Calu3 (cell line): ENCODE measurements around the gene CNTNAP2. TPM values are rescaled to one million over a fixed set of nuclear protein-coding genes. Genes with fewer than 3 reads are reported as not detected.

Source experiments
- BruUV-seq: library from RNA; stranded (reverse); fragments of 400-500 nt; replicated peaks from 2 replicates; lab custom pipeline; 2021; lab: Mats Ljungman, UMichigan
- CTCF ChIA-PET: fragments of 300-600 bp; sonication (Branson Sonifier 250); formaldehyde crosslinking; loops from one replicate; lab custom pipeline; 2022; ENCODE audit warnings: antibody characterized with exemption; lab: Charles Lee
- DNase-seq: peaks from one replicate; pipeline ENCODE4 v3.0.0; 2022
- H3K27ac Mint-ChIP-seq: one replicate; pipeline ENCODE4 v1.8.0; 2022; ENCODE audit warnings: mixed read lengths; ENCODE audit not compliant: unreplicated experiment
- H3K27me3 Mint-ChIP-seq: one replicate; pipeline ENCODE4 v1.8.0; 2022; ENCODE audit warnings: mixed read lengths; ENCODE audit not compliant: unreplicated experiment
- H3K36me3 Mint-ChIP-seq: one replicate; pipeline ENCODE4 v1.8.0; 2022; ENCODE audit warnings: mild to moderate bottlenecking, moderate library complexity, mixed read lengths; ENCODE audit not compliant: insufficient read depth, unreplicated experiment
- H3K4me1 Mint-ChIP-seq: one replicate; pipeline ENCODE4 v1.8.0; 2022; ENCODE audit warnings: mild to moderate bottlenecking, low read depth, mixed read lengths; ENCODE audit not compliant: unreplicated experiment
- H3K4me3 Mint-ChIP-seq: one replicate; pipeline ENCODE4 v1.8.0; 2022; ENCODE audit warnings: mild to moderate bottlenecking, low read depth, moderate library complexity, mixed read lengths; ENCODE audit not compliant: unreplicated experiment
- H3K9me3 Mint-ChIP-seq: one replicate; pipeline ENCODE4 v1.8.0; 2022; ENCODE audit warnings: low read depth, mixed read lengths; ENCODE audit not compliant: unreplicated experiment
- CTCF ChIP-seq: fragments of 200-600 bp; IDR thresholded peaks from one replicate; pipeline ENCODE4 v1.8.0; 2022; ENCODE audit warnings: antibody characterized with exemption; ENCODE audit not compliant: unreplicated experiment
- intact Hi-C: fragments of 100-400 bp; cut with micrococcal nuclease; formaldehyde crosslinking; loops from one replicate; pipeline ENCODE4 v1.10.0; 2022; ENCODE audit not compliant: unreplicated experiment
- total RNA-seq: library from RNA; stranded (reverse); gene quantifications from 2 replicates; pipeline ENCODE4 v1.2.3, GENCODE V29; 2022

Gene CNTNAP2
- total RNA-seq, 1 experiment from 2014 or later: 1.1 TPM

- CTCF ChIA-PET: interaction anchor here (0.7 kb wide), 2 partner anchors 119 to 1012 kb away, joined by 3 read pairs; no protein-coding TSS in a partner anchor
- BruUV-seq: no TSS peak
- no peaks in the 10 kb centered on the region for H3K4me1 Mint-ChIP-seq
- H3K36me3 Mint-ChIP-seq: no peaks in the 10 kb centered on the region
- H3K27ac Mint-ChIP-seq: no peak overlapping the region
- H3K9me3 Mint-ChIP-seq: peaks cover 12% of the 10 kb centered on the region
- no peaks in the 10 kb centered on the region for H3K27me3 Mint-ChIP-seq
- no peak for TF ChIP-seq CTCF
- intact Hi-C loops: no loop called here
- no peak for DNase-seq
- H3K4me3 Mint-ChIP-seq: no peak overlapping the region
These were observed 1066.3 kb downstream of the CNTNAP2 start for GRCh38 chr7:147182874-147183273.

- BruUV-seq: no TSS peak
- TF ChIP-seq CTCF: no peak
- H3K4me3 Mint-ChIP-seq: no peak overlapping the region
- CTCF ChIA-PET: interaction anchor here (0.7 kb wide), 1 partner anchor 119 kb away, joined by 3 read pairs; no protein-coding TSS in a partner anchor
- peaks cover 16% of the 10 kb centered on the region for H3K9me3 Mint-ChIP-seq
- DNase-seq: no peak
- no peaks in the 10 kb centered on the region for H3K4me1 Mint-ChIP-seq
- intact Hi-C loops: no loop called here
- no peaks in the 10 kb centered on the region for H3K36me3 Mint-ChIP-seq
- no peaks in the 10 kb centered on the region for H3K27me3 Mint-ChIP-seq
- no peak overlapping the region for H3K27ac Mint-ChIP-seq
These were observed 1066.7 kb downstream of the CNTNAP2 start for GRCh38 chr7:147183276-147183675.

- H3K27ac Mint-ChIP-seq: no peak overlapping the region
- no peaks in the 10 kb centered on the region for H3K36me3 Mint-ChIP-seq
- H3K4me3 Mint-ChIP-seq: no peak overlapping the region
- CTCF ChIA-PET: no interaction called here
- no peaks in the 10 kb centered on the region for H3K27me3 Mint-ChIP-seq
- BruUV-seq: no TSS peak
- no peak for TF ChIP-seq CTCF
- intact Hi-C loops: no loop called here
- H3K9me3 Mint-ChIP-seq: peaks cover 18% of the 10 kb centered on the region
- no peak for DNase-seq
- H3K4me1 Mint-ChIP-seq: no peaks in the 10 kb centered on the region
These were observed 1071.9 kb downstream of the CNTNAP2 start for GRCh38 chr7:147188467-147188866.

DNA sequence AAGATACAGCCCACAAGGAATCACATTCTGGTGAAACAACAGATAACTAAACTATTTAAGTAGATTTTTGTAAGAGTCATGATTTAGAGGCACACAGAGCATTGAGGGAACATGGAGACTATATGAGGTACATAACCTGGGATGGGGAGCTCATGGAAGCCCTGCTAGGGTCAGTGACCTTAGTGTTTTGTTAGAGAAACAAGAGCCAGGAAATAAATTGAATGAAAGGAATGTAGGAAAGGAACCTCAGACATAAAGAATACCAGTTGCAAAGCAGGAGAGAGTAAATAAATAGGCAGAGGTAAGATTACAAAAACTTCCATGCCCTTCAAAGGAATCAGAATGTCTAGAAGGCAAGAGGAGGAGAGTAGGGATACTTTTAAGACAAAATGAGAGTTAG, 1076.9 kb downstream of the CNTNAP2 start:
- H3K4me3 Mint-ChIP-seq: no peak overlapping the region

More for the DNA sequence above, 1076.9 kb downstream of the CNTNAP2 start:
- no peak for DNase-seq
- BruUV-seq: no TSS peak
- Mint-ChIP-seq H3K36me3 (no peaks in the 10 kb centered on the region), H3K27me3 (no peaks in the 10 kb centered on the region), H3K27ac (no peak overlapping the region), H3K9me3 (peaks cover 5% of the 10 kb centered on the region), H3K4me1 (no peaks in the 10 kb centered on the region)
- CTCF ChIA-PET: no interaction called here
- TF ChIP-seq CTCF: no peak
- intact Hi-C loops: no loop called here
